ENCODE results near the gene FAM161A. TPM values are rescaled to one million over a fixed set of nuclear protein-coding genes. Genes with fewer than 3 reads are reported as not detected.
A peak's percentile ranks its signal among the peaks of the same experiment; 100 is the strongest.
"Not testable (repeated sequence)": the region's sequence is repeated elsewhere in the genome, so short reads cannot be mapped to it uniquely, and the experiment has no call there.

The FAM161A gene
- total and polyA plus RNA-seq, 7 donors, result 0.72 to 3.3 (median 2.0) TPM

GRCh38 chr2:61855318-61855613 is 1.4 kb upstream of the FAM161A start:
- H3K9me3 ChIP-seq, result no peaks in the 10 kb centered on the region
- H3K4me3 ChIP-seq, result peak overlapping the region; percentile 71
- H3K27me3 ChIP-seq (ENCODE audit: insufficient read depth in 3 of 3, low read length in 2 of 3), result no peaks in the 10 kb centered on the region
- no peaks in the 10 kb centered on the region for H3K36me3 ChIP-seq (ENCODE audit: insufficient read depth in 1 of 2, low read depth in 1 of 2)
- WGBS, 3 donors, result 22 to 52% (median 33%) methylated on average over 9 of the region's 9 CpGs
- ATAC-seq (peak in 1 of 4 donors; percentile 3), DNase-seq (no peak)
- H3K4me1 ChIP-seq, result peaks cover 11% of the 10 kb centered on the region
- intact Hi-C loops (cut with DNase I), result loop anchor here in 1 of 2 donors (2.0 kb wide), 1 partner anchor 320 kb away; no protein-coding TSS in a partner anchor
- TF ChIP-seq, protein P1, sequence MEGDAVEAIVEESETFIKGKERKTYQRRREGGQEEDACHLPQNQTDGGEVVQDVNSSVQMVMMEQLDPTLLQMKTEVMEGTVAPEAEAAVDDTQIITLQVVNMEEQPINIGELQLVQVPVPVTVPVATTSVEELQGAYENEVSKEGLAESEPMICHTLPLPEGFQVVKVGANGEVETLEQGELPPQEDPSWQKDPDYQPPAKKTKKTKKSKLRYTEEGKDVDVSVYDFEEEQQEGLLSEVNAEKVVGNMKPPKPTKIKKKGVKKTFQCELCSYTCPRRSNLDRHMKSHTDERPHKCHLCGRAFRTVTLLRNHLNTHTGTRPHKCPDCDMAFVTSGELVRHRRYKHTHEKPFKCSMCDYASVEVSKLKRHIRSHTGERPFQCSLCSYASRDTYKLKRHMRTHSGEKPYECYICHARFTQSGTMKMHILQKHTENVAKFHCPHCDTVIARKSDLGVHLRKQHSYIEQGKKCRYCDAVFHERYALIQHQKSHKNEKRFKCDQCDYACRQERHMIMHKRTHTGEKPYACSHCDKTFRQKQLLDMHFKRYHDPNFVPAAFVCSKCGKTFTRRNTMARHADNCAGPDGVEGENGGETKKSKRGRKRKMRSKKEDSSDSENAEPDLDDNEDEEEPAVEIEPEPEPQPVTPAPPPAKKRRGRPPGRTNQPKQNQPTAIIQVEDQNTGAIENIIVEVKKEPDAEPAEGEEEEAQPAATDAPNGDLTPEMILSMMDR (IDR thresholded peaks at IDR 0.05), result no peak
- peak overlapping the region; percentile 75 for H3K27ac ChIP-seq

- DNase-seq (peak; percentile 23 to 90), ATAC-seq (peak; percentile 95 to 96 (median 95))
- Histone ChIP-seq H3K9me3 (no peaks in the 10 kb centered on the region), H3K4me3 (peak overlapping the region; percentile 71), H3K4me1 (peaks cover 11% of the 10 kb centered on the region), H3K27me3 (ENCODE audit: insufficient read depth in 3 of 3, low read length in 2 of 3) (no peaks in the 10 kb centered on the region), H3K27ac (peak overlapping the region; percentile 75), H3K36me3 (ENCODE audit: insufficient read depth in 1 of 2, low read depth in 1 of 2) (no peaks in the 10 kb centered on the region)
- intact Hi-C loops (cut with DNase I), result loop anchor here in 1 of 2 donors (2.0 kb wide), 1 partner anchor 320 kb away; no protein-coding TSS in a partner anchor
- WGBS, 3 donors, result 1 to 2% (median 1%) methylated on average over 23 of the region's 23 CpGs
- TF ChIP-seq, protein P1 (IDR thresholded peaks at IDR 0.05), result no peak
Measured at GRCh38 chr2:61854564-61855317, 881 bp upstream of the FAM161A start.

DNA sequence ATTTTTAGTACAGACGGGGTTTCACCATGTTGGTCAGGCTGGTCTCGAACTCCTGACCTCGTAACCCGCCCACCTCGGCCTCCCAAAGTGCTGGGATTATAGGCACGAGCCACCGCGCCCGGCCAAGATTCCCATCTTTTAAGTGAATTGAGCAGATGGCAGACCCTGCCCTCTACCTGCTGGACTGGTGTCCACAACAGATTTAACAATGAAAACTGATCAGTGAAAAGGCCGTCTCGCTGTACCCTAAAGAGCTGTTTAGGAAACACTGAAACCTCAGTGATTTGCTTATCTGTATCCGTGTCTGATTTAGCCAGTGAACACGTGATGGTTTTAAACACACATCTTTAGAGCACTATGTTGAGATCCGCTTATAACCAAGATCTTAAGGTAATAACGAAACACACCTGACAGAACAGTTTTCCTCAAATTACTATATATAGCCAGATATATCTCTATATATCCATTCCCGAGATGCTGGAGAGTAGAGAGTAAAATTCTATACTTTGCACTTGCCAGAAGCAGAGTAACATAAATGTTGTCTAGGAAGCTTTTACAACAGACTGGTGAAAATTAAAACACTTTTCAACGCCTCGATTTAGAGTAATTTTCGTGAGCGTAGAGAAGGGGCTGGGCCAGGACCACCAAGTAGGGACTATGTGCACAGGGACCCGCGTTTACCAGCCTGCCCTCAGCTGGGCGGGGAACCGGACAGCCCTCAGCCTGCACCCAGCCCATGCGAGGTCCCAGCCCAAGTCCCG is 594 bp downstream of the FAM161A start:
- Histone ChIP-seq H3K36me3 (ENCODE audit: insufficient read depth in 1 of 2, low read depth in 1 of 2) (no peaks in the 10 kb centered on the region), H3K27ac (peak overlapping the region; percentile 75), H3K4me3 (peak overlapping the region; percentile 71), H3K9me3 (no peaks in the 10 kb centered on the region), H3K4me1 (peaks cover 11% of the 10 kb centered on the region), H3K27me3 (ENCODE audit: insufficient read depth in 3 of 3, low read length in 2 of 3) (no peaks in the 10 kb centered on the region)
- intact Hi-C loops (cut with DNase I), result no loop called here
- TF ChIP-seq, protein P1 (IDR thresholded peaks at IDR 0.05), result no peak
- DNase-seq (peak in 1 of 2 donors; percentile 82), ATAC-seq (peak; percentile 74 to 79 (median 78))
- WGBS, 3 donors, result 12 to 18% (median 16%) methylated on average over 26 of the region's 26 CpGs

GRCh38 chr2:61851270-61851669 is 2.6 kb downstream of the FAM161A start:
- H3K36me3 ChIP-seq (ENCODE audit: insufficient read depth in 1 of 2, low read depth in 1 of 2); H3K4me3 ChIP-seq; H3K9me3 ChIP-seq; DNase-seq; H3K27me3 ChIP-seq (ENCODE audit: insufficient read depth in 3 of 3, low read length in 2 of 3); intact Hi-C loops (cut with DNase I); ATAC-seq; H3K27ac ChIP-seq: not testable (repeated sequence)
- WGBS, 3 donors, result 93 to 99% (median 93%) methylated on average over 10 of the region's 10 CpGs
- H3K4me1 ChIP-seq, result peaks cover 11% of the 10 kb centered on the region

GRCh38 chr2:61845320-61845719 is 8.5 kb downstream of the FAM161A start:
- H3K27ac ChIP-seq, result no peak overlapping the region
- 86 to 91% (median 88%) methylated on average over 3 of the region's 3 CpGs for WGBS, 3 donors
- no peaks in the 10 kb centered on the region for H3K27me3 ChIP-seq (ENCODE audit: insufficient read depth in 3 of 3, low read length in 2 of 3)
- H3K4me1 ChIP-seq, result no peaks in the 10 kb centered on the region
- intact Hi-C loops (cut with DNase I), result no loop called here
- H3K4me3 ChIP-seq, result no peak overlapping the region
- H3K9me3 ChIP-seq, result no peaks in the 10 kb centered on the region
- ATAC-seq (no peak), DNase-seq (no peak)
- H3K36me3 ChIP-seq (ENCODE audit: insufficient read depth in 1 of 2, low read depth in 1 of 2), result peaks cover 0 to 9% of the 10 kb centered on the region in 2 donors
- TF ChIP-seq, protein P1 (IDR thresholded peaks at IDR 0.05), result no peak
